Measurements from ENCODE around the gene ENOX1.
"Not testable (repeated sequence)": the region's sequence is repeated elsewhere in the genome, so short reads cannot be mapped to it uniquely, and the experiment has no call there.

The ENOX1 gene

GRCh38 chr13:43786766-43787517, at the start of gene ENOX1:
ENOX1 (minus strand) TSS chr13:43786972.
- H3K36me3 ChIP-seq (ENCODE audit: insufficient read depth, low read length) = no peaks in the 10 kb centered on the region
- H3K27me3 ChIP-seq (ENCODE audit: insufficient read depth, low read length) = no peaks in the 10 kb centered on the region
- peak within 1 kb of the TSS; percentile 92 for H2AFZ ChIP-seq (ENCODE audit: low read depth, low read length)
- H3K9me3 ChIP-seq (ENCODE audit: low read length) = no peaks in the 10 kb centered on the region
- peak within 1 kb of the TSS; percentile 81 for H3K4me3 ChIP-seq (ENCODE audit: low read length)
- peaks cover 32% of the 10 kb centered on the region for H3K4me1 ChIP-seq (ENCODE audit: insufficient read depth, low read length)

DNA sequence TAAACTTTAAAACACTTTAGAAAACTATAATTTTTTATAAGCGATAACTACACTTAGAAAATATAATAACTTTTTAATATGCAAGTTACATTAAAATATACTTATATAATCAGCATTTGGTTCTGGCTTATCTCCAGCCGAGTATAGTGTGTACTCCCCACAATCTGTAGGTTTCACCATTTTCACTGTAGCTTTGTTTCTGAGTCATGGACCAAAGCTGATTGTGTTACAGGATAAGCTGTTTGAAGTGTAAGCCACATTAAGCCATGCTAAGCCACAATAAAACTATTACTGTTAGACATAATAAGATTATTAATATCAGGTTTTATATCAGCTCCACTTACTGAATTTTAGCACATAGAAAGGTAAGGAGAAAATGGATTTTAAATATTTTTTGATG, 48.9 kb upstream of the ENOX1 start:
- Histone ChIP-seq H3K9me3 (ENCODE audit: low read length) (no peaks in the 10 kb centered on the region), H3K4me3 (ENCODE audit: low read length) (no peak overlapping the region), H3K36me3 (ENCODE audit: insufficient read depth, low read length) (no peaks in the 10 kb centered on the region), H3K27me3 (ENCODE audit: insufficient read depth, low read length) (no peaks in the 10 kb centered on the region), H2AFZ (ENCODE audit: low read depth, low read length) (no peak overlapping the region), H3K4me1 (ENCODE audit: insufficient read depth, low read length) (no peaks in the 10 kb centered on the region)

- H2AFZ ChIP-seq (ENCODE audit: low read depth, low read length) = no peak overlapping the region
- H3K4me1 ChIP-seq (ENCODE audit: insufficient read depth, low read length) = no peaks in the 10 kb centered on the region
- H3K4me3 ChIP-seq (ENCODE audit: low read length) = no peak overlapping the region
- H3K36me3 ChIP-seq (ENCODE audit: insufficient read depth, low read length) = no peaks in the 10 kb centered on the region
- no peaks in the 10 kb centered on the region for H3K27me3 ChIP-seq (ENCODE audit: insufficient read depth, low read length)
- H3K9me3 ChIP-seq (ENCODE audit: low read length) = no peaks in the 10 kb centered on the region
Measured at GRCh38 chr13:43831088-43831487, 44.3 kb upstream of the ENOX1 start.

GRCh38 chr13:43830497-43830881, 43.7 kb upstream of the ENOX1 start:
- H3K27me3 ChIP-seq (ENCODE audit: insufficient read depth, low read length) = no peaks in the 10 kb centered on the region
- H3K4me3 ChIP-seq (ENCODE audit: low read length) = no peak overlapping the region
- H3K9me3 ChIP-seq (ENCODE audit: low read length) = no peaks in the 10 kb centered on the region
- H2AFZ ChIP-seq (ENCODE audit: low read depth, low read length) = no peak overlapping the region
- no peaks in the 10 kb centered on the region for H3K4me1 ChIP-seq (ENCODE audit: insufficient read depth, low read length)
- H3K36me3 ChIP-seq (ENCODE audit: insufficient read depth, low read length) = no peaks in the 10 kb centered on the region

- not testable (repeated sequence) for H3K4me3 ChIP-seq (ENCODE audit: low read length); H2AFZ ChIP-seq (ENCODE audit: low read depth, low read length); H3K27me3 ChIP-seq (ENCODE audit: insufficient read depth, low read length); H3K4me1 ChIP-seq (ENCODE audit: insufficient read depth, low read length); H3K36me3 ChIP-seq (ENCODE audit: insufficient read depth, low read length); H3K9me3 ChIP-seq (ENCODE audit: low read length)
Measured at GRCh38 chr13:43824656-43825055, 37.9 kb upstream of the ENOX1 start.

DNA sequence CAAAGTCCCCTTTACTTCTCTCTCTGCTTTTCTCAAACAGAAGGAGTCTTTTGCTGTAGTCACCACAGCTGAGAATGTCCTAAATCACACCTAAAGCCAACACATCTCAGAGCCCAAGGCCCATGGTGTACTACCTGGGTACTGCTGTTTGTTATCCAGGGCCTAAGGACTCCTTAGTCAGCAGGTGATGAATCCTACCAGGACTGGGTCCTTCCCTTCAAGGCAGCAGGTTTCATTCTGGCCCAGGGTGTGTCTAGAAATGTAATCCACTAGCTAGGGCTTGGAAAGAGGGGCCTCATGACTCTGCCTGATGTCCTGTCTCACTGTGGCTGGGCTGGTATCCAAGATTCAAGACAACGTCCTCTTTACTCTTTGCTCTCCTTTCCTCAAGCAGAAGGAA, 36.2 kb upstream of the ENOX1 start:
- Histone ChIP-seq H3K4me3 (ENCODE audit: low read length) (no peak overlapping the region), H3K36me3 (ENCODE audit: insufficient read depth, low read length) (no peaks in the 10 kb centered on the region), H3K27me3 (ENCODE audit: insufficient read depth, low read length) (no peaks in the 10 kb centered on the region), H2AFZ (ENCODE audit: low read depth, low read length) (no peak overlapping the region), H3K4me1 (ENCODE audit: insufficient read depth, low read length) (no peaks in the 10 kb centered on the region), H3K9me3 (ENCODE audit: low read length) (no peaks in the 10 kb centered on the region)

GRCh38 chr13:43816401-43816889, 29.7 kb upstream of the ENOX1 start:
- H3K4me1 ChIP-seq (ENCODE audit: insufficient read depth, low read length) = no peaks in the 10 kb centered on the region
- no peaks in the 10 kb centered on the region for H3K9me3 ChIP-seq (ENCODE audit: low read length)
- no peaks in the 10 kb centered on the region for H3K27me3 ChIP-seq (ENCODE audit: insufficient read depth, low read length)
- H3K4me3 ChIP-seq (ENCODE audit: low read length) = no peak overlapping the region
- no peaks in the 10 kb centered on the region for H3K36me3 ChIP-seq (ENCODE audit: insufficient read depth, low read length)
- H2AFZ ChIP-seq (ENCODE audit: low read depth, low read length) = no peak overlapping the region

GRCh38 chr13:43815204-43815603, 28.4 kb upstream of the ENOX1 start:
- Histone ChIP-seq H3K4me1 (ENCODE audit: insufficient read depth, low read length) (no peaks in the 10 kb centered on the region), H3K27me3 (ENCODE audit: insufficient read depth, low read length) (no peaks in the 10 kb centered on the region), H3K9me3 (ENCODE audit: low read length) (no peaks in the 10 kb centered on the region), H3K4me3 (ENCODE audit: low read length) (no peak overlapping the region), H3K36me3 (ENCODE audit: insufficient read depth, low read length) (no peaks in the 10 kb centered on the region), H2AFZ (ENCODE audit: low read depth, low read length) (no peak overlapping the region)

DNA sequence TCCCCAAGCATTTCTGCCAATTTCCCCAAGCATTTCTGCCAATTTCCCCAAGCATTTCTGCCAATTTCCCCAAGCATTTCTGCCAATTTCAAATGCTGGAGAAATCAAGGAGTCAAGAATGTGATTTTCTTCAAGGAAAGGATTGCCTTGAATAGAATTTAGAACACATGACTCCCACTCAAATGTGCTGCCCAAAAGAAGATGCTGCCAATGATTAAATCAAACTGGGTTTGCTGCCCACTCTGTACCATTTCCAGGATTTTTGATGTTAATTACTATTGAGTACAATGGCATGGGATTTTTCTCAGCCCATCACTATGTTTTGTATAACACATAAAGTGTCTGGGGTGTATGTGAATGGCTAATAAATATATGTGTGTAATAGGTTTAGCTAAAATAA, 21.9 kb upstream of the ENOX1 start:
- H3K4me3 ChIP-seq (ENCODE audit: low read length) = no peak overlapping the region
- H3K4me1 ChIP-seq (ENCODE audit: insufficient read depth, low read length) = peaks cover 3% of the 10 kb centered on the region
- no peaks in the 10 kb centered on the region for H3K36me3 ChIP-seq (ENCODE audit: insufficient read depth, low read length)
- H3K27me3 ChIP-seq (ENCODE audit: insufficient read depth, low read length) = no peaks in the 10 kb centered on the region
- no peaks in the 10 kb centered on the region for H3K9me3 ChIP-seq (ENCODE audit: low read length)
- no peak overlapping the region for H2AFZ ChIP-seq (ENCODE audit: low read depth, low read length)

DNA sequence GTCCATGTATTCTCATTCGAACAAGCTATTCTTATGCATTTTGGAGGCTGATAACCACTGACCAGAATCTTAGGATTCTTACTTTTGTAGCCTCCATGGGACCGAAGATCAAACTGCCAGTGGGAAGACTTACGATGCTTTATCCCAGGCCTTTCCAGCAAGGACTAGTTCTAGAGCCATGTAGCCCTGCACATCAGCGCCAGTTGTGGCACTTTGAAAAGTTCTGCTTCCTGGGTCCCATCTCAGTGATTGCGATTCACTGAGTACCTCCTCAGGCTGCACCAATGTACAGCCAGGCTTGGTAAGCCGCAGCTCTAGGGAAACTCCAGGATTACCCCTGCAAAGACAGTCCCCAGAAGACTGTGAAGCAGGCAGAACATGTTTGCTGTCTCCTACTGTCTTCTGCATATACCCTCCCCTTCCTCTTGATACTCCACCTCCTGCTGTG, 18.9 kb upstream of the ENOX1 start:
- Histone ChIP-seq H3K4me1 (ENCODE audit: insufficient read depth, low read length) (peaks cover 3% of the 10 kb centered on the region), H2AFZ (ENCODE audit: low read depth, low read length) (no peak overlapping the region), H3K27me3 (ENCODE audit: insufficient read depth, low read length) (no peaks in the 10 kb centered on the region), H3K9me3 (ENCODE audit: low read length) (no peaks in the 10 kb centered on the region), H3K36me3 (ENCODE audit: insufficient read depth, low read length) (no peaks in the 10 kb centered on the region), H3K4me3 (ENCODE audit: low read length) (no peak overlapping the region)

DNA sequence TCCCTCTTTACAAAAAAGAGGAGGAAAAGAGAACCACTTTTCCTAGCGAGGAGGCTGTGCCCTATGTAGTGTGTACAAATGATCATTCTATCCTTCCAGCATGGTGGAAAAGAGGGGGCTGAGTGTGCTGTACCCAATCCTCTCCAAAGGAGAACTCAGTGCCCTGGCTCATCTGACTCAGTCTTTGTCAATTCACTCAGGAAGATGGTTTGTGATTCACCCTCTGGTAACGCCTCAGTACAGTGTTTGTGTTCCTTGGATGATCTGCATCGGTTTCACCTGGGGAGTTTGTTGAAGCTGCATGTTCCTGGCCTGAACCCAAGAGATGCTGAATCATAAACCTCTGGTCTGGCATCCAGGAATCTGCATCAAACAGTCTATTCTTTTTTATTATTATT, 18.3 kb upstream of the ENOX1 start:
- H3K27me3 ChIP-seq (ENCODE audit: insufficient read depth, low read length) = no peaks in the 10 kb centered on the region
- H3K36me3 ChIP-seq (ENCODE audit: insufficient read depth, low read length) = no peaks in the 10 kb centered on the region
- H3K4me1 ChIP-seq (ENCODE audit: insufficient read depth, low read length) = peaks cover 3% of the 10 kb centered on the region
- no peaks in the 10 kb centered on the region for H3K9me3 ChIP-seq (ENCODE audit: low read length)
- H2AFZ ChIP-seq (ENCODE audit: low read depth, low read length) = peak overlapping the region; percentile 29
- no peak overlapping the region for H3K4me3 ChIP-seq (ENCODE audit: low read length)

DNA sequence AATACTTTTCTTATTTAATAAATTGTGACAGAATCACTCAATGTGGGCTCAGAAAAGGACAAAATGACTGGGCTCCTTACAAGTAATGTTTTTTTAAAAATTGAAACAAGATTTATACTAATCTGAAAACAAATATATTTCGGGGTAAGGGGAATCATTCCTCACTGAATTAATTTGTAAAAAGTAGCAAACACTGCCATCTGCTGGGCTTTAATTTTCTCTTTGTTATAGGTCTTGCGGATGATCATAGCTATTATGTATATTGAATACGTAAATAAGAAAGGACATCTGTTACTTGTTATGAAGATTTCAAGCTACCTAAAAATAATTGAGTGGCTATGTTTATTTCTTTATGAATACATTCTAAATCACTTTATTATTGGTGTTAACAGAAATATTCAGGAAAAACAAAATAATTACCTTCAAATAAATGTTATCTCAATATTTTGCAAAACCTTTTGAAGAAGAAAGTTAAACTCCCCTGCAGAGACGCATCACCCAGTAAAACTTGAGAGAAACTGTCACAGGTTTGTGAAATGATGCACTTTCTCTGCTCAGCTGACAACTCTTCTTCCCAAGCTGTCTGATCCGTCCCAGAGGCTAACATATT, 17.8 kb upstream of the ENOX1 start:
- H3K9me3 ChIP-seq (ENCODE audit: low read length) = no peaks in the 10 kb centered on the region
- no peaks in the 10 kb centered on the region for H3K27me3 ChIP-seq (ENCODE audit: insufficient read depth, low read length)
- peak overlapping the region; percentile 29 for H2AFZ ChIP-seq (ENCODE audit: low read depth, low read length)
- H3K4me1 ChIP-seq (ENCODE audit: insufficient read depth, low read length) = peaks cover 3% of the 10 kb centered on the region
- H3K4me3 ChIP-seq (ENCODE audit: low read length) = no peak overlapping the region
- no peaks in the 10 kb centered on the region for H3K36me3 ChIP-seq (ENCODE audit: insufficient read depth, low read length)

DNA sequence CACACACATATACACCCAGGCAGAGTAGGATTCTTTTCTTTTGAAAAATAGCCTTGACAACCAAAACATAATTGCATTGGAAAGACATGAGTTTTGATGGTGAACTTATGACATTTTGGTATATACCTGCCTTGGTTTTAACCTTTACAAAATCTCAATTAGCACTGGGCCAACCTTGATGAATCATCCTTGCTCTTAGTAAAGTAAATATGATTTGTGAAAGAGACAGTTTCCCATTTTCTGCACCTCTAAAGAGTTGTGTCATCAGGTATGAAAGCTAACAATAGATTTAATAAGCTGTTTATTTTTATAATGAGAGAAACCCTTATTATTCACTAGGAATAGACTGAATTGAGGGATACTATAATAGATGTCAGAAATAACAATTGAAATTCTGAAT, 15.7 kb upstream of the ENOX1 start:
- no peak overlapping the region for H2AFZ ChIP-seq (ENCODE audit: low read depth, low read length)

More for the DNA sequence above, 15.7 kb upstream of the ENOX1 start:
- H3K27me3 ChIP-seq (ENCODE audit: insufficient read depth, low read length) = no peaks in the 10 kb centered on the region
- H3K36me3 ChIP-seq (ENCODE audit: insufficient read depth, low read length) = no peaks in the 10 kb centered on the region
- peaks cover 3% of the 10 kb centered on the region for H3K4me1 ChIP-seq (ENCODE audit: insufficient read depth, low read length)
- no peaks in the 10 kb centered on the region for H3K9me3 ChIP-seq (ENCODE audit: low read length)
- H3K4me3 ChIP-seq (ENCODE audit: low read length) = no peak overlapping the region

All from neuron (in vitro differentiated cells).